H1 (cell line): ENCODE results near the gene PNMA6E. TPM values are rescaled to one million over a fixed set of nuclear protein-coding genes. Genes with fewer than 3 reads are reported as not detected.

Source experiments
- polyA plus RNA-seq, 7 experiments: library from polyadenylated mRNA; depleted of rRNA in 3 of 7; stranded (reverse) in 5 of 7; unstranded in 2 of 7; fragments of >200 nt in 5 of 7; fragments of 200-250 nt in 2 of 7; gene quantifications; 1 replicate in 5 of 7; 2 replicates in 1 of 7; 4 replicates in 1 of 7; pipeline versions ENCODE4 v1.2.1 to v1.2.3, GENCODE V29; 2011 to 2013; ENCODE audit warnings: missing spikeins in 2 of 7, mixed read lengths in 2 of 7
- total RNA-seq: library from RNA; stranded (reverse); fragmentation: NEBNext Ultra II Directional; extraction: Animal tissue kit (Norgen Biotek cat#: 25700); gene quantifications from 2 replicates; pipeline ENCODE4 v1.2.1, GENCODE V29; 2021
- TF ChIP-seq, protein P1 (sequence below): IDR thresholded peaks from 2 replicates; pipeline ENCODE4 v1.6.1; 2012; ENCODE audit warnings: low read length, inconsistent platforms

Gene PNMA6E
- total and polyA plus RNA-seq, 2 of the 8 experiments (the other 6 are each of a cell fraction or from before 2014, with no cell fraction given), result not detected

DNA sequence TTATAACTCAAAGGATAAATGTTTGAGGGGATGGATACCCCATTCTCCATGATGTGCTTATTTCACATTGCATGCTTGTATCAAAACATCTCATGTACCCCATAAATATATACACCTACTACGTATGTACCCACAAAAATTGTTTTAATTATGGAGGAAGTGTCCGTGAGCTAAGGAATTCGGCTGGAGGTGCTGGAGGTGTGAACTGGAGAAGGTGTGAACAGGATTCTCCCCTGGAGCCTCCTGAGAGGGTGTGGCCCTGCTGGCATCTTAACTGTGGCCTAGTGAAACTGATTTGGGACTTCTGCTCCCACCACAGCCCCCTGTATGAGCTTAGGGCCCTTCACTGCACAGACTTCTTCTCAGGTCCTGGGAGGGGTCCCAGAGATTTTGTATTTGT lies 23.4 kb downstream of the PNMA6E start (continued):
- TF ChIP-seq, protein P1, sequence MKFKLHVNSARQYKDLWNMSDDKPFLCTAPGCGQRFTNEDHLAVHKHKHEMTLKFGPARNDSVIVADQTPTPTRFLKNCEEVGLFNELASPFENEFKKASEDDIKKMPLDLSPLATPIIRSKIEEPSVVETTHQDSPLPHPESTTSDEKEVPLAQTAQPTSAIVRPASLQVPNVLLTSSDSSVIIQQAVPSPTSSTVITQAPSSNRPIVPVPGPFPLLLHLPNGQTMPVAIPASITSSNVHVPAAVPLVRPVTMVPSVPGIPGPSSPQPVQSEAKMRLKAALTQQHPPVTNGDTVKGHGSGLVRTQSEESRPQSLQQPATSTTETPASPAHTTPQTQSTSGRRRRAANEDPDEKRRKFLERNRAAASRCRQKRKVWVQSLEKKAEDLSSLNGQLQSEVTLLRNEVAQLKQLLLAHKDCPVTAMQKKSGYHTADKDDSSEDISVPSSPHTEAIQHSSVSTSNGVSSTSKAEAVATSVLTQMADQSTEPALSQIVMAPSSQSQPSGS, result no peak
